SK-N-SH treated with all-trans-retinoic acid at 6 μM for 48 hours (cell line): ENCODE data around the gene ZNF689.

ENCODE experiments used
- ATAC-seq: fragments of 200-7000 bp; cut with Tn5 transposase; 3 replicates; pipeline ENCODE4 v1.9.1; 2020; ENCODE audit warnings: mild to moderate bottlenecking, moderate library complexity
- ARNTL ChIP-seq: fragments of 450-650 bp; formaldehyde crosslinking; IDR thresholded peaks from 2 replicates; pipeline ENCODE4 v1.5.0; 2020; ENCODE audit warnings: low read depth, mild to moderate bottlenecking, moderate library complexity, borderline replicate concordance
- BACH2 ChIP-seq: fragments of 250-450 bp; sonication (Bioruptor Pico); IDR thresholded peaks from 2 replicates; pipeline ENCODE4 v1.9.0; 2021; ENCODE audit warnings: mild to moderate bottlenecking, borderline replicate concordance
- CREB5 ChIP-seq: fragments of 250-450 bp; sonication (Bioruptor Pico); IDR thresholded peaks from 2 replicates; pipeline ENCODE4 v1.5.1; 2020; ENCODE audit warnings: low read depth, mild to moderate bottlenecking, moderate library complexity
- CSDC2 ChIP-seq: fragments of 250-450 bp; sonication (Bioruptor Pico); IDR thresholded peaks from 2 replicates; pipeline ENCODE4 v1.5.0; 2020; ENCODE audit warnings: mild to moderate bottlenecking, moderate library complexity
- CSRNP3 ChIP-seq: fragments of 250-450 bp; sonication (Bioruptor Pico); IDR thresholded peaks from 2 replicates; pipeline ENCODE4 v1.5.1; 2021; ENCODE audit warnings: mild to moderate bottlenecking, moderate library complexity
- ESRRG ChIP-seq: fragments of 250-450 bp; sonication (Bioruptor Pico); IDR thresholded peaks from 2 replicates; pipeline ENCODE4 v1.6.1; 2021; ENCODE audit warnings: mild to moderate bottlenecking
- GLIS3 ChIP-seq: fragments of 250-450 bp; sonication (Bioruptor Pico); IDR thresholded peaks from 2 replicates; pipeline ENCODE4 v1.5.0; 2020; ENCODE audit warnings: mild to moderate bottlenecking, moderate library complexity
- ISL1 ChIP-seq: fragments of 250-450 bp; sonication (Bioruptor Pico); IDR thresholded peaks from 2 replicates; pipeline ENCODE4 v2.1.2; 2022; ENCODE audit warnings: mild to moderate bottlenecking, moderate library complexity
- PATZ1 ChIP-seq: fragments of 250-450 bp; sonication (Bioruptor Pico); IDR thresholded peaks from 2 replicates; pipeline ENCODE4 v1.8.0; 2020; ENCODE audit warnings: mild to moderate bottlenecking, moderate library complexity, borderline replicate concordance
- POU6F1 ChIP-seq: fragments of 250-450 bp; sonication (Bioruptor Pico); IDR thresholded peaks from 2 replicates; pipeline ENCODE4 v1.8.0; 2021; ENCODE audit warnings: low read depth, mild to moderate bottlenecking, moderate library complexity, borderline replicate concordance
- PPARA ChIP-seq: fragments of 250-450 bp; sonication (Bioruptor Pico); IDR thresholded peaks from 2 replicates; pipeline ENCODE4 v1.5.0; 2020; ENCODE audit warnings: mild to moderate bottlenecking, borderline replicate concordance
- RARB ChIP-seq: fragments of 250-450 bp; sonication (Bioruptor Pico); IDR thresholded peaks from 2 replicates; pipeline ENCODE4 v1.8.0; 2021; ENCODE audit warnings: mild to moderate bottlenecking, moderate library complexity
- SNAI2 ChIP-seq: fragments of 250-450 bp; sonication (Bioruptor Pico); IDR thresholded peaks from 2 replicates; pipeline ENCODE4 v1.5.0; 2020; ENCODE audit warnings: mild to moderate bottlenecking, moderate library complexity
- TCF4 ChIP-seq: fragments of 250-450 bp; sonication (Bioruptor Pico); IDR thresholded peaks from 2 replicates; pipeline ENCODE4 v1.8.0; 2021; ENCODE audit warnings: mild to moderate bottlenecking, moderate library complexity, borderline replicate concordance
- TOX ChIP-seq: fragments of 250-450 bp; sonication (Bioruptor Pico); IDR thresholded peaks from 2 replicates; pipeline ENCODE4 v1.8.0; 2021; ENCODE audit warnings: mild to moderate bottlenecking, moderate library complexity, borderline replicate concordance
- TSHZ2 ChIP-seq: fragments of 250-450 bp; sonication (Bioruptor Pico); IDR thresholded peaks from 2 replicates; pipeline ENCODE4 v1.5.0; 2020; ENCODE audit warnings: mild to moderate bottlenecking, moderate library complexity
- ZC3H10 ChIP-seq: fragments of 250-450 bp; sonication (Bioruptor Pico); IDR thresholded peaks from 2 replicates; pipeline ENCODE4 v1.5.1; 2021; ENCODE audit warnings: mild to moderate bottlenecking, moderate library complexity
- ZFP3 ChIP-seq: fragments of 250-450 bp; sonication (Bioruptor Pico); IDR thresholded peaks from 2 replicates; pipeline ENCODE4 v1.5.0; 2020; ENCODE audit warnings: mild to moderate bottlenecking, moderate library complexity
- ZNF565 ChIP-seq: fragments of 450-650 bp; formaldehyde crosslinking; conservative IDR thresholded peaks from 2 replicates; pipeline ENCODE4 v1.5.0; 2020; ENCODE audit warnings: low read depth, mild to moderate bottlenecking, moderate library complexity
- ZNF70 ChIP-seq: fragments of 450-650 bp; formaldehyde crosslinking; IDR thresholded peaks from 2 replicates; pipeline ENCODE4 v1.5.0; 2020; ENCODE audit warnings: mild to moderate bottlenecking, moderate library complexity

Gene ZNF689

GRCh38 chr16:30604316-30604947 lies 5.8 kb downstream of the ZNF689 start (continued):
- TF ChIP-seq POU6F1 (CRISPR knock-in tag), result no peak
- no peak for TF ChIP-seq SNAI2 (CRISPR knock-in tag)
- TF ChIP-seq GLIS3 (CRISPR knock-in tag), result no peak
- no peak for TF ChIP-seq PATZ1
- no peak for TF ChIP-seq BACH2
- TF ChIP-seq, all 23 proteins: peak for 0

GRCh38 chr16:30603945-30604315 lies 6.3 kb downstream of the ZNF689 start:
- no peak for ATAC-seq
- TF ChIP-seq GLIS3 (CRISPR knock-in tag) (no peak), ZNF565 (CRISPR knock-in tag) (no peak), ZFP3 (CRISPR knock-in tag) (no peak), ZC3H10 (CRISPR knock-in tag) (no peak), ZNF70 (CRISPR knock-in tag) (no peak), ISL1 (CRISPR knock-in tag) (no peak), ESRRG (CRISPR knock-in tag) (no peak), ARNTL (CRISPR knock-in tag) (no peak), SNAI2 (CRISPR knock-in tag) (no peak), TOX (CRISPR knock-in tag) (no peak), BACH2 (no peak), RARB (CRISPR knock-in tag) (no peak), CSRNP3 (CRISPR knock-in tag) (no peak)

- ATAC-seq, result no peak
- no peak for TF ChIP-seq CREB5 (CRISPR knock-in tag)
- no peak for TF ChIP-seq TCF4
- TF ChIP-seq ISL1 (CRISPR knock-in tag), result no peak
- no peak for TF ChIP-seq PPARA (CRISPR knock-in tag)
- no peak for TF ChIP-seq PATZ1
Observed at GRCh38 chr16:30602616-30603277, 7.4 kb downstream of the ZNF689 start.

GRCh38 chr16:30601966-30602365 lies 8.2 kb downstream of the ZNF689 start:
- no peak for ATAC-seq

More at GRCh38 chr16:30601966-30602365, 8.2 kb downstream of the ZNF689 start:
- no peak for TF ChIP-seq CSDC2 (CRISPR knock-in tag)
- TF ChIP-seq CSRNP3 (CRISPR knock-in tag), result no peak
- TF ChIP-seq SNAI2 (CRISPR knock-in tag), result no peak
- TF ChIP-seq BACH2, result no peak
- no peak for TF ChIP-seq TSHZ2
- TF ChIP-seq TCF4, result no peak
- no peak for TF ChIP-seq ZFP3 (CRISPR knock-in tag)
- TF ChIP-seq PATZ1, result no peak
